IMR-90 (cell line): ENCODE results near the gene SLIT2. TPM values are rescaled to one million over a fixed set of nuclear protein-coding genes. Genes with fewer than 3 reads are reported as not detected.

ENCODE experiments used
- ATAC-seq: fragments of 200-7000 bp; cut with Tn5 transposase; 2 replicates; pipeline ENCODE4 v1.9.1; 2020; ENCODE audit warnings: low read depth, mild to moderate bottlenecking, moderate library complexity
- BruUV-seq: library from RNA; stranded (reverse); fragments of 400-500 nt; replicated peaks from 2 replicates; lab custom pipeline; 2021; lab: Mats Ljungman, UMichigan
- CTCF ChIA-PET: fragments of 300-600 bp; formaldehyde crosslinking; extraction: SDS; loops from one replicate; lab custom pipeline; 2021; ENCODE audit warnings: antibody characterized with exemption; lab: Yijun Ruan, JAX
- POLR2A ChIA-PET: fragments of 300-600 bp; sonication (Branson Sonifier 250); formaldehyde crosslinking; loops from one replicate; lab custom pipeline; 2022; ENCODE audit warnings: antibody characterized with exemption; ENCODE audit not compliant: unreplicated experiment; lab: Charles Lee
- DNase-seq: peaks from one replicate; pipeline ENCODE4 v3.0.0; 2013
- H2AFZ ChIP-seq: replicated peaks from 2 replicates; pipeline ENCODE3; 2013; ENCODE audit warnings: low read length, mild to moderate bottlenecking; ENCODE audit not compliant: poor library complexity
- H2AK5ac ChIP-seq: 2 replicates; pipeline ENCODE4 v1.6.1; 2013; ENCODE audit warnings: low read depth, low read length, inconsistent platforms
- H2AK9ac ChIP-seq: replicated peaks from 2 replicates; pipeline ENCODE3; 2013; ENCODE audit warnings: mild to moderate bottlenecking, low read depth, low read length, moderate library complexity; ENCODE audit not compliant: poor library complexity
- H2BK120ac ChIP-seq: 2 replicates; pipeline ENCODE4 v1.6.1; 2013; ENCODE audit warnings: low read depth, low read length, inconsistent platforms
- H2BK15ac ChIP-seq: 3 replicates; pipeline ENCODE4 v1.6.1; 2013; ENCODE audit warnings: low read depth, low read length, inconsistent platforms
- H2BK20ac ChIP-seq: 2 replicates; pipeline ENCODE4 v1.6.1; 2013; ENCODE audit warnings: low read depth, mild to moderate bottlenecking, inconsistent platforms, low read length, moderate library complexity
- H2BK5ac ChIP-seq: 2 replicates; pipeline ENCODE4 v1.6.1; 2013; ENCODE audit warnings: mild to moderate bottlenecking, low read depth, low read length, inconsistent platforms; ENCODE audit not compliant: poor library complexity, severe bottlenecking
- H3K14ac ChIP-seq: replicated peaks from 2 replicates; pipeline ENCODE4 v1.6.1; 2013; ENCODE audit warnings: low read depth, low read length, inconsistent platforms
- H3K18ac ChIP-seq: 2 replicates; pipeline ENCODE4 v1.6.1; 2013; ENCODE audit warnings: low read depth, low read length, control low read depth
- H3K23ac ChIP-seq: 2 replicates; pipeline ENCODE4 v1.6.1; 2013; ENCODE audit warnings: low read depth, low read length, inconsistent platforms
- H3K27ac ChIP-seq: 2 replicates; pipeline ENCODE4 v1.5.1; 2013; ENCODE audit warnings: mild to moderate bottlenecking, control low read depth, low read length; ENCODE audit not compliant: insufficient read depth
- H3K27me3 ChIP-seq: 2 replicates; pipeline ENCODE4 v1.6.1; 2013; ENCODE audit warnings: low read length; ENCODE audit not compliant: control insufficient read depth, insufficient read depth
- H3K36me3 ChIP-seq: 2 replicates; pipeline ENCODE4 v1.6.1; 2013; ENCODE audit warnings: low read length, mixed read lengths; ENCODE audit not compliant: control insufficient read depth, insufficient read depth
- H3K4ac ChIP-seq: 2 replicates; pipeline ENCODE4 v1.6.1; 2013; ENCODE audit warnings: low read depth, low read length, inconsistent platforms
- H3K4me1 ChIP-seq: 2 replicates; pipeline ENCODE4 v1.6.1; 2013; ENCODE audit warnings: low read length, mixed read lengths; ENCODE audit not compliant: control insufficient read depth, insufficient read depth
- H3K4me2 ChIP-seq: 2 replicates; pipeline ENCODE4 v1.6.1; 2013; ENCODE audit warnings: low read depth, mild to moderate bottlenecking, control low read depth, low read length, moderate library complexity
- H3K4me3 ChIP-seq: 2 replicates; pipeline ENCODE4 v1.5.1; 2013; ENCODE audit warnings: low read depth, mild to moderate bottlenecking, control low read depth, low read length, moderate library complexity; ENCODE audit not compliant: insufficient read depth
- H3K56ac ChIP-seq: 2 replicates; pipeline ENCODE4 v1.6.1; 2013; ENCODE audit warnings: low read length, inconsistent platforms; ENCODE audit not compliant: insufficient read depth; ENCODE audit errors: extremely low read depth
- H3K79me1 ChIP-seq, 2 experiments: 2 replicates each; pipeline ENCODE4 v1.6.1; 2013; ENCODE audit warnings: low read length in 2 of 2, inconsistent platforms in 1 of 2, low read depth in 1 of 2
- H3K9ac ChIP-seq: 2 replicates; pipeline ENCODE4 v1.6.1; 2013; ENCODE audit warnings: low read depth, low read length, control low read depth
- H3K9me1 ChIP-seq: 2 replicates; pipeline ENCODE4 v1.6.1; 2013; ENCODE audit warnings: low read length, inconsistent platforms; ENCODE audit not compliant: insufficient read depth
- H3K9me3 ChIP-seq: 2 replicates; pipeline ENCODE4 v1.6.1; 2013; ENCODE audit warnings: low read length; ENCODE audit not compliant: control insufficient read depth, insufficient read depth
- H4K20me1 ChIP-seq: 2 replicates; pipeline ENCODE4 v1.6.1; 2013; ENCODE audit warnings: low read length, inconsistent platforms; ENCODE audit not compliant: insufficient read depth
- H4K5ac ChIP-seq: 2 replicates; pipeline ENCODE4 v1.6.1; 2013; ENCODE audit warnings: mild to moderate bottlenecking, low read depth, low read length, control low read depth
- H4K8ac ChIP-seq, 2 experiments: 2 replicates each; pipeline ENCODE4 v1.6.1; 2013; ENCODE audit warnings: low read depth in 2 of 2, low read length in 2 of 2, control low read depth in 1 of 2, inconsistent platforms in 1 of 2
- H4K91ac ChIP-seq: 2 replicates; pipeline ENCODE4 v1.6.1; 2013; ENCODE audit warnings: low read depth, low read length, inconsistent platforms; ENCODE audit not compliant: insufficient read depth
- BHLHE40 ChIP-seq: fragments of 150-350 bp; IDR thresholded peaks from 2 replicates; pipeline ENCODE4 v1.6.1; 2016; ENCODE audit warnings: mild to moderate bottlenecking, low read depth, low read length
- CHD1 ChIP-seq: IDR thresholded peaks from 2 replicates; pipeline ENCODE4 v1.6.1; 2012; ENCODE audit warnings: low read depth, low read length, improper control_type of control experiment
- CTCF ChIP-seq: conservative IDR thresholded peaks from 2 replicates; pipeline ENCODE4 v1.5.1; 2012; ENCODE audit warnings: mild to moderate bottlenecking, low read depth, low read length, improper control_type of control experiment
- ELK1 ChIP-seq: fragments of 150-350 bp; IDR thresholded peaks from 2 replicates; pipeline ENCODE4 v1.6.1; 2016; ENCODE audit warnings: low read depth, mild to moderate bottlenecking, low read length, moderate library complexity, borderline replicate concordance
- FOS ChIP-seq: fragments of 150-350 bp; IDR thresholded peaks from 2 replicates; pipeline ENCODE4 v1.6.1; 2016; ENCODE audit warnings: low read depth, low read length
- MAZ ChIP-seq: IDR thresholded peaks from 2 replicates; pipeline ENCODE4 v1.6.1; 2012; ENCODE audit warnings: low read depth, mild to moderate bottlenecking, low read length, improper control_type of control experiment, moderate library complexity, borderline replicate concordance
- POLR2A ChIP-seq: IDR thresholded peaks from 2 replicates; pipeline ENCODE4 v1.6.1; 2012; ENCODE audit warnings: mild to moderate bottlenecking, low read depth, low read length
- RAD21 ChIP-seq: IDR thresholded peaks from 2 replicates; pipeline ENCODE4 v1.6.1; 2012; ENCODE audit warnings: low read length, improper control_type of control experiment
- RCOR1 ChIP-seq: IDR thresholded peaks from 2 replicates; pipeline ENCODE4 v1.6.1; 2012; ENCODE audit warnings: mild to moderate bottlenecking, low read length, improper control_type of control experiment; ENCODE audit not compliant: insufficient replicate concordance
- USF2 ChIP-seq: fragments of 150-350 bp; IDR thresholded peaks from 2 replicates; pipeline ENCODE4 v1.6.1; 2017; ENCODE audit warnings: mild to moderate bottlenecking, antibody characterized with exemption, low read length, low read depth
- dilution Hi-C: fragments of 300-500 bp; cut with HindIII; formaldehyde crosslinking; loops from one replicate; pipeline ENCODE4 v1.14.3; 2018; ENCODE audit warnings: low sequenced_read_pairs; ENCODE audit not compliant: unreplicated experiment
- in situ Hi-C: fragments of 300-500 bp; cut with MboI; formaldehyde crosslinking; loops from 3 replicates; pipeline ENCODE4 v1.14.3; 2019; ENCODE audit warnings: low sequenced_read_pairs, inconsistent platforms, mixed read lengths
- intact Hi-C: fragments of 100-400 bp; cut with micrococcal nuclease; formaldehyde crosslinking; loops from 2 replicates; pipeline ENCODE4 v1.10.0; 2022
- polyA plus RNA-seq, 3 experiments: library from polyadenylated mRNA; depleted of rRNA; stranded (reverse); fragments of >200 nt; gene quantifications; 2 replicates each; pipeline ENCODE4 v1.2.3, GENCODE V29; 2012; ENCODE audit warnings: low replicate concordance in 1 of 3
- total RNA-seq: library from RNA; depleted of rRNA; stranded (reverse); fragments of >200 nt; gene quantifications from 2 replicates; pipeline ENCODE4 v1.2.3, GENCODE V29; 2012

The SLIT2 gene
- total and polyA plus RNA-seq, 2 of the 4 experiments (the other 2 are of a cell fraction), result 13.6 to 14.3 TPM

GRCh38 chr4:20259707-20260106, 8.0 kb downstream of the SLIT2 start:
- no peak overlapping the region for H3K4me2 ChIP-seq
- TF ChIP-seq BHLHE40, result no peak
- TF ChIP-seq ELK1, result no peak
- no peak for TF ChIP-seq RCOR1
- no peak for TF ChIP-seq CHD1
- no peak for TF ChIP-seq USF2
- no peak for TF ChIP-seq CTCF
- no peak for TF ChIP-seq RAD21
- no peak for TF ChIP-seq MAZ
- no peak for TF ChIP-seq FOS
- no peak for TF ChIP-seq POLR2A
- H3K4ac ChIP-seq, result no peak overlapping the region
- no peak overlapping the region for H3K27ac ChIP-seq
- no peak overlapping the region for H4K8ac ChIP-seq
- no peak overlapping the region for H3K56ac ChIP-seq
- H2BK20ac ChIP-seq, result no peak overlapping the region
- in situ Hi-C loops (no loop called here), dilution Hi-C loops (no loop called here), intact Hi-C loops (loop anchor here (10.0 kb wide), 3 partner anchors 545 to 1255 kb away; no protein-coding TSS in a partner anchor)
- H3K9me3 ChIP-seq, result no peaks in the 10 kb centered on the region
- H2AK9ac ChIP-seq, result no peak overlapping the region
- no peak overlapping the region for H2AFZ ChIP-seq
- no peaks in the 10 kb centered on the region; the same call in 1 of the 2 replicates for H4K20me1 ChIP-seq
- ChIA-PET CTCF (no interaction called here), POLR2A (no interaction called here)
- H3K9me1 ChIP-seq, result no peaks in the 10 kb centered on the region
- no peak overlapping the region for H3K4me3 ChIP-seq
- BruUV-seq, result no TSS peak
- no peak overlapping the region for H3K23ac ChIP-seq
- no peaks in the 10 kb centered on the region for H3K79me1 ChIP-seq
- no peak overlapping the region for H3K18ac ChIP-seq
- no peak overlapping the region for H4K5ac ChIP-seq
- no peak overlapping the region for H2BK5ac ChIP-seq
- H3K36me3 ChIP-seq, result no peaks in the 10 kb centered on the region
- H3K14ac ChIP-seq, result no peak overlapping the region
- ATAC-seq (no peak), DNase-seq (no peak)
- H3K4me1 ChIP-seq, result peaks cover 2% of the 10 kb centered on the region; the same call in 1 of the 2 replicates
- H3K27me3 ChIP-seq, result peaks cover 2% of the 10 kb centered on the region
- no peak overlapping the region for H2BK120ac ChIP-seq
- no peak overlapping the region for H4K91ac ChIP-seq
- H3K9ac ChIP-seq, result no peak overlapping the region
- H2BK15ac ChIP-seq, result no peak overlapping the region
- H2AK5ac ChIP-seq, result no peak overlapping the region
